Gastrocnemius medialis (tissue), 4 donors: ENCODE measurements around the gene IDI1.

Experiments
- POLR2A ChIP-seq, 2 donors: fragments of 450-650 bp; IDR thresholded peaks; one replicate each; pipeline ENCODE4 v1.6.1; 2017; ENCODE audit warnings: antibody characterized with exemption in 2 of 2, mild to moderate bottlenecking in 2 of 2, moderate library complexity in 2 of 2
- TF ChIP-seq, protein P1 (sequence below), 5 experiments: fragments of 450-650 bp in 3 of 5; fragments of 200-600 bp in 2 of 5; sonication (generic) in 2 of 5; IDR thresholded peaks in 4 of 5; conservative IDR thresholded peaks in 1 of 5; 1 replicate in 4 of 5; 2 replicates in 1 of 5; pipeline ENCODE4 v1.5.1; 2016 to 2019; ENCODE audit warnings: antibody characterized with exemption in 5 of 5, mild to moderate bottlenecking in 3 of 5, moderate library complexity in 3 of 5

DNA sequence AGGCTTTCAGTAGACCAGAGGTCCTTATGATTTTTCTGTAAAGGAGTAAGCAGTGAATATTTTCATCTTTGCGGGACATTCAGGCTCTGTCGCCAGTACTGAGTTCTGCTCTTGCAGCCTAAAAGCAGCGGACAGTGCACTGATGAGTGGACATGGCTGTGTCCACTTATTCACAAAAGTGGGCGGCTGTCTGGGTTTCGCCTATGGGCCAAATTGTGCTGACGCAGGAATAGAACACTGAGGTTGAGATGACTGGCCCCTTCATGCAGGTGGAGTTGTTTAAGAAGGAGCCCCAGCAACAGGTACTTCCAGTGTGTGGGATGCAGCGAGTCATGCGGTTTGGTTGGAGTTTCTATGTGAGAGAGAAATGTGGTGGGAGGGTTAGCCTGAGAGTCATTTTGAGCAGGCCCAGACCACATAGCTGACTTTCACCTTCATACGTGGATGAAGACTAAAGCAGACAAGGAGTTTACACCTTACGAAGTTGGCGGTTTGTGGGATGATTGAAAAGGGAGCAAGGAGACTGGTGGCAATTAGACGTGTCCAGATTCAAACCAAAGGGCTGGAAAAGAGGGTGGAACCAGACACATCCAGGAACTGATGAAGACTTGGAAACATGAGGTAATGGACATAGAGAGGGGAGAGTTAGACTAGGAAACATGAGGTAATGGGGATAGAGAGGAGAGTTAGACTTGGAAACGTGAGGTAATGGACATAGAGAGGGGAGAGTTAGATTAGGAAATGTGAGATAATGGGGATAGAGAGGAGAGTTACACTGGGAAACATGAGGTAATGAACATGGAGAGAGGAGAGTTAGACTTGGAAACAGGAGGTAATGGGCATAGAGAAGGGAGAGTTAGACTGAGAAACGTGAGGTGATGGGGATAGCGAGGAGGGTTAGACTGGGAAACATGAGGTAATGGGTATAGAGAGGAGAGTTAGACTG, 45.5 kb upstream of the IDI1 start:
- TF ChIP-seq, protein P1, sequence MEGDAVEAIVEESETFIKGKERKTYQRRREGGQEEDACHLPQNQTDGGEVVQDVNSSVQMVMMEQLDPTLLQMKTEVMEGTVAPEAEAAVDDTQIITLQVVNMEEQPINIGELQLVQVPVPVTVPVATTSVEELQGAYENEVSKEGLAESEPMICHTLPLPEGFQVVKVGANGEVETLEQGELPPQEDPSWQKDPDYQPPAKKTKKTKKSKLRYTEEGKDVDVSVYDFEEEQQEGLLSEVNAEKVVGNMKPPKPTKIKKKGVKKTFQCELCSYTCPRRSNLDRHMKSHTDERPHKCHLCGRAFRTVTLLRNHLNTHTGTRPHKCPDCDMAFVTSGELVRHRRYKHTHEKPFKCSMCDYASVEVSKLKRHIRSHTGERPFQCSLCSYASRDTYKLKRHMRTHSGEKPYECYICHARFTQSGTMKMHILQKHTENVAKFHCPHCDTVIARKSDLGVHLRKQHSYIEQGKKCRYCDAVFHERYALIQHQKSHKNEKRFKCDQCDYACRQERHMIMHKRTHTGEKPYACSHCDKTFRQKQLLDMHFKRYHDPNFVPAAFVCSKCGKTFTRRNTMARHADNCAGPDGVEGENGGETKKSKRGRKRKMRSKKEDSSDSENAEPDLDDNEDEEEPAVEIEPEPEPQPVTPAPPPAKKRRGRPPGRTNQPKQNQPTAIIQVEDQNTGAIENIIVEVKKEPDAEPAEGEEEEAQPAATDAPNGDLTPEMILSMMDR (IDR thresholded peaks at IDR 0.05 in 4 of 5, conservative IDR thresholded peaks at IDR 0.05 in 1 of 5), result no peak
- TF ChIP-seq POLR2A (IDR thresholded peaks at IDR 0.05), result no peak
